ENCODE data around the gene KCNK4. TPM values are rescaled to one million over a fixed set of nuclear protein-coding genes. Genes with fewer than 3 reads are reported as not detected.

The KCNK4 gene
- total and polyA plus RNA-seq, 2 donors (not counting 3 experiments of a cell fraction or from before 2014, with no cell fraction given) = 0.06 to 0.44 TPM

GRCh38 chr11:64349025-64349387, 57.9 kb downstream of the KCNK4 start:
- Histone ChIP-seq H3K79me2 (ENCODE audit: control insufficient read depth, insufficient read depth, low read length) (no peaks in the 10 kb centered on the region), H3K9me3 (replicated peaks; ENCODE audit: control insufficient read depth, insufficient read depth, low read length) (no peaks in the 10 kb centered on the region), H3K9ac (replicated peaks; ENCODE audit: extremely low read depth, insufficient read depth, low read length) (no peak overlapping the region), H3K4me3 (replicated peaks in 1 of 3; ENCODE audit: insufficient read depth in 1 of 3, low read depth in 1 of 3, low read length in 3 of 3) (no peak overlapping the region), H3K27ac (ENCODE audit: insufficient read depth, low read depth, low read length) (no peak overlapping the region), H3K4me2 (ENCODE audit: insufficient read depth, low read length) (no peak overlapping the region), H3K4me1 (ENCODE audit: control insufficient read depth, extremely low read depth, insufficient read depth, low read length) (no peaks in the 10 kb centered on the region), H2AFZ (ENCODE audit: low read depth, low read length) (no peak overlapping the region), H3K36me3 (ENCODE audit: control insufficient read depth in 2 of 2, extremely low read depth in 1 of 2, insufficient read depth in 2 of 2, low read length in 2 of 2) (no peaks in the 10 kb centered on the region), H3K27me3 (ENCODE audit: control insufficient read depth in 2 of 2, insufficient read depth in 2 of 2, low read length in 2 of 2) (no peaks in the 10 kb centered on the region), H3K9me1 (replicated peaks; ENCODE audit: control insufficient read depth, extremely low read depth, insufficient read depth, low read length) (no peaks in the 10 kb centered on the region), H4K20me1 (replicated peaks; ENCODE audit: control insufficient read depth, extremely low read depth, insufficient read depth, low read length) (no peaks in the 10 kb centered on the region)
- POLR2A ChIA-PET = no interaction called here
- no peak for TF ChIP-seq FOS (IDR thresholded peaks at IDR 0.05; ENCODE audit: borderline replicate concordance, insufficient read depth, low read length)
- TF ChIP-seq MAX (IDR thresholded peaks at IDR 0.05; ENCODE audit: insufficient read depth, insufficient read length) = no peak
- TF ChIP-seq JUN (IDR thresholded peaks at IDR 0.05; ENCODE audit: borderline replicate concordance, insufficient read depth, insufficient read length, low read depth) = no peak
- TF ChIP-seq GATA2 (IDR thresholded peaks at IDR 0.05; ENCODE audit: insufficient read depth, insufficient read length, low read depth, low read length) = no peak
- TF ChIP-seq POLR2A (IDR thresholded peaks at IDR 0.05; ENCODE audit: low read depth, low read length) = no peak
- no peak for TF ChIP-seq CTCF (IDR thresholded peaks at IDR 0.05; ENCODE audit: extremely low read depth in 1 of 2, insufficient read depth in 1 of 2, low read depth in 1 of 2, low read length in 2 of 2)
- TF ChIP-seq EZH2 (IDR thresholded peaks at IDR 0.05; ENCODE audit: borderline replicate concordance, low read depth, low read length, severe bottlenecking) = no peak
- TF ChIP-seq MYC (IDR thresholded peaks at IDR 0.05; ENCODE audit: low read depth, low read length) = no peak
- TF ChIP-seq POLR2AphosphoS5 (IDR thresholded peaks at IDR 0.05; ENCODE audit: insufficient read depth, low read depth, low read length) = no peak
- dilution Hi-C loops (cut with MboI; ENCODE audit: extremely low pct_ligation_motif_present, low sequenced_read_pairs) (no loop called here), intact Hi-C loops (cut with micrococcal nuclease) (no loop called here)
- BruUV-seq (replicated peaks) = no TSS peak
- CTCF ChIA-PET = interaction anchor here (0.7 to 1.5 kb wide), 2 partner anchors 17 to 31 kb away, joined by 4 to 7 read pairs; partner anchors contain the start of gene PRDX5
- FAIRE-seq (no peak), DNase-seq (ENCODE audit: low read depth, low spot score) (no peak)

Data from endothelial cell of umbilical vein (primary cell).